Stomach (tissue), 4 donors: ENCODE data around the gene FOXK2.

Experiments
- POLR2A ChIP-seq, 4 donors: fragments of 450-650 bp; IDR thresholded peaks; one replicate each; pipeline ENCODE4 v1.6.1; 2016; ENCODE audit warnings: antibody characterized with exemption in 4 of 4, control low read depth in 2 of 4, mild to moderate bottlenecking in 1 of 4, moderate library complexity in 1 of 4
- TF ChIP-seq, protein P1 (sequence below), 7 experiments: fragments of 450-650 bp in 4 of 7; fragments of 200-600 bp in 3 of 7; sonication (generic) in 3 of 7; IDR thresholded peaks; one replicate each; pipeline ENCODE4 v1.5.1; 2016 to 2019; ENCODE audit warnings: antibody characterized with exemption in 7 of 7, control low read depth in 2 of 7, mild to moderate bottlenecking in 1 of 7

GRCh38 chr17:82588266-82589175, 69.0 kb downstream of the FOXK2 start:
- TF ChIP-seq POLR2A (IDR thresholded peaks at IDR 0.05) = no peak
- TF ChIP-seq, protein P1, sequence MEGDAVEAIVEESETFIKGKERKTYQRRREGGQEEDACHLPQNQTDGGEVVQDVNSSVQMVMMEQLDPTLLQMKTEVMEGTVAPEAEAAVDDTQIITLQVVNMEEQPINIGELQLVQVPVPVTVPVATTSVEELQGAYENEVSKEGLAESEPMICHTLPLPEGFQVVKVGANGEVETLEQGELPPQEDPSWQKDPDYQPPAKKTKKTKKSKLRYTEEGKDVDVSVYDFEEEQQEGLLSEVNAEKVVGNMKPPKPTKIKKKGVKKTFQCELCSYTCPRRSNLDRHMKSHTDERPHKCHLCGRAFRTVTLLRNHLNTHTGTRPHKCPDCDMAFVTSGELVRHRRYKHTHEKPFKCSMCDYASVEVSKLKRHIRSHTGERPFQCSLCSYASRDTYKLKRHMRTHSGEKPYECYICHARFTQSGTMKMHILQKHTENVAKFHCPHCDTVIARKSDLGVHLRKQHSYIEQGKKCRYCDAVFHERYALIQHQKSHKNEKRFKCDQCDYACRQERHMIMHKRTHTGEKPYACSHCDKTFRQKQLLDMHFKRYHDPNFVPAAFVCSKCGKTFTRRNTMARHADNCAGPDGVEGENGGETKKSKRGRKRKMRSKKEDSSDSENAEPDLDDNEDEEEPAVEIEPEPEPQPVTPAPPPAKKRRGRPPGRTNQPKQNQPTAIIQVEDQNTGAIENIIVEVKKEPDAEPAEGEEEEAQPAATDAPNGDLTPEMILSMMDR (IDR thresholded peaks at IDR 0.05) = no peak
